Measurements from ENCODE around the gene TRIM66. TPM values are rescaled to one million over a fixed set of nuclear protein-coding genes. Genes with fewer than 3 reads are reported as not detected.
A peak's percentile ranks its signal among the peaks of the same experiment; 100 is the strongest.
"Not testable (repeated sequence)": the region's sequence is repeated elsewhere in the genome, so short reads cannot be mapped to it uniquely, and the experiment has no call there.

The TRIM66 gene
- total RNA-seq, 1 donor, result 5.6 TPM

DNA sequence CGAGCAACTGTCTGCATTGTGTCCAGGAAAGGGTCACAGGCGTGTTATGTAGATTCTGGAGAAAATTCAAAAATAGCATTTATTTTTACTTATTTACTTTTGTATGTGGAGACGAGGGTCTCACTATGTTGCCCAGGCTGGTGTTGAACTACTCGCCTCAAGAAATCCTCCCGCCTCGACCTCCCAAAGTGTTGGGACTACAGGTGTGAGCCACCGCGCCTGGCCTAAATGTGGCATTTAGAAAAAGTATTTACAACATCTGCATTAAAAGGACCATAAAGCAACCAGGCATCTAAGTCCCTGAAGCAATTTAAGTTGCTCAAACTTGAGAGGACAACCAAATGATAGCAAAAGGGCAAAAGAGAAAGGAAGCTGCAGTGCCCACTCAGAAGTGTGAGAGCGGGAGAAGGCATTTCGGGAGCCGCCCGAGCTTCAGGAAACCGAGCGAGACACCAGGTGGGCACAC lies 595 bp downstream of the TRIM66 start:
- peak overlapping the region; percentile 99 for H3K4me3 ChIP-seq (ENCODE audit: low read depth, low read length)
- TF ChIP-seq, protein P1, sequence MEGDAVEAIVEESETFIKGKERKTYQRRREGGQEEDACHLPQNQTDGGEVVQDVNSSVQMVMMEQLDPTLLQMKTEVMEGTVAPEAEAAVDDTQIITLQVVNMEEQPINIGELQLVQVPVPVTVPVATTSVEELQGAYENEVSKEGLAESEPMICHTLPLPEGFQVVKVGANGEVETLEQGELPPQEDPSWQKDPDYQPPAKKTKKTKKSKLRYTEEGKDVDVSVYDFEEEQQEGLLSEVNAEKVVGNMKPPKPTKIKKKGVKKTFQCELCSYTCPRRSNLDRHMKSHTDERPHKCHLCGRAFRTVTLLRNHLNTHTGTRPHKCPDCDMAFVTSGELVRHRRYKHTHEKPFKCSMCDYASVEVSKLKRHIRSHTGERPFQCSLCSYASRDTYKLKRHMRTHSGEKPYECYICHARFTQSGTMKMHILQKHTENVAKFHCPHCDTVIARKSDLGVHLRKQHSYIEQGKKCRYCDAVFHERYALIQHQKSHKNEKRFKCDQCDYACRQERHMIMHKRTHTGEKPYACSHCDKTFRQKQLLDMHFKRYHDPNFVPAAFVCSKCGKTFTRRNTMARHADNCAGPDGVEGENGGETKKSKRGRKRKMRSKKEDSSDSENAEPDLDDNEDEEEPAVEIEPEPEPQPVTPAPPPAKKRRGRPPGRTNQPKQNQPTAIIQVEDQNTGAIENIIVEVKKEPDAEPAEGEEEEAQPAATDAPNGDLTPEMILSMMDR (IDR thresholded peaks at IDR 0.05; ENCODE audit: insufficient read depth, low read length), result no peak
- no peak for DNase-seq (ENCODE audit: low read depth)

DNA sequence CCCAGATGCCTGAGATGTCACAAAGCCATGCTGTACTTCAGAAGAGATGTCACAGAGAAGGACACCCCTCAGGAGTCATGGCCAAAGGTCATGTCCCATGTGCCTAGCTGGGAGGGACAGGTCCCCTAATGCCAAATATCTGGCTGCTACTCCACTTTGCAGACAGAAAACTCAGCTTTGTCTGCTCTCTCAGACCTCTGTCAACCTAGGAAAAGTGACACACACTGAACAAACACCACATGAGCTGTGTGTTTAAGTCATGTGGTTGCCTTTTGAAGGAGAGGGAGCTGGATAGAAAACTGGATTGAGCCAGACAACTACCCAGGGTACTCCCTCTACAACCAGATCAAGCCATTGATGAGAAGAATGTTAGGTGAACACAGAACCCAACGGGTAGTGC lies 3.5 kb downstream of the TRIM66 start:
- TF ChIP-seq, protein P1 (IDR thresholded peaks at IDR 0.05; ENCODE audit: insufficient read depth, low read length), result no peak
- H3K4me3 ChIP-seq (ENCODE audit: low read depth, low read length), result no peak overlapping the region
- DNase-seq (ENCODE audit: low read depth), result no peak

DNA sequence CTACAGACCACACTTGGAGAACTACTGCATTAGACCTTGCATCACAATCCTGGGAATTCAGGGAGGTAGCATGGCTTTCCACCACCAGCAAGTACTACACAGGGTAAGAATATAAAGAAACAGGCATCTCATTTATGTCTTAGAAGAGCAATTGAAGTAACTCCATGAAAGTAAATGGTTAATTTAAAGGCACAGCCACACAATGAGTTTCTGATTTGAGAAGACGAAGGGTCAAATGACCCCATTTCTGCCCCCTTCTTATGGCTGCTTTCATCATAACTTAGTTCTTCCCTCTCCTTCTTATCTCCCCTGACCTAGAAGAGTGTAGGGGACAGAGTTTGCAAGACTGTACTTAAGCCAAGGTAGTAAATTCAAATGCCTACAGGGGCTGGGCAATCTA lies 6.0 kb downstream of the TRIM66 start:
- TF ChIP-seq, protein P1 (IDR thresholded peaks at IDR 0.05; ENCODE audit: insufficient read depth, low read length), result no peak

DNA sequence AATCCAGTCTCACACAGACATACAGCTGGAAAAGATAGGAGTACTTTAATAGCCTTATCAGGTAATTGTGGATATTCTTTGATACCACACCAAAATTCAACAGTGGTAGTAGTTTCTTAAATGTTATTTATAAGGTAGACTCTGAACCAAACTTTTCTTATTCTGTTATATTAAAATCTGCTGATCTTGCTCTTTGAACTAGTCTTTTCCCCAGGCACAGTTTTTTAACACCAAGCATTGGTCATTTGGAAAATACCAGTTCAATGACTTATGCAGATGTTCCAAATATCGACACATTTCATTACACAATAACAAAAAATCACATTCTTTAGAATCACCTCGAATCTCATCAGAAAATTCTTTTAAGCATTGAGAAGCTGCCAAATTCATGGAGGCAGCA lies 7.6 kb downstream of the TRIM66 start:
- no peak overlapping the region for H3K4me3 ChIP-seq (ENCODE audit: low read depth, low read length)
- DNase-seq (ENCODE audit: low read depth), result no peak
- TF ChIP-seq, protein P1 (IDR thresholded peaks at IDR 0.05; ENCODE audit: insufficient read depth, low read length), result no peak

More for the DNA sequence above, 6.0 kb downstream of the TRIM66 start:
- DNase-seq (ENCODE audit: low read depth), result no peak
- H3K4me3 ChIP-seq (ENCODE audit: low read depth, low read length), result no peak overlapping the region

DNA sequence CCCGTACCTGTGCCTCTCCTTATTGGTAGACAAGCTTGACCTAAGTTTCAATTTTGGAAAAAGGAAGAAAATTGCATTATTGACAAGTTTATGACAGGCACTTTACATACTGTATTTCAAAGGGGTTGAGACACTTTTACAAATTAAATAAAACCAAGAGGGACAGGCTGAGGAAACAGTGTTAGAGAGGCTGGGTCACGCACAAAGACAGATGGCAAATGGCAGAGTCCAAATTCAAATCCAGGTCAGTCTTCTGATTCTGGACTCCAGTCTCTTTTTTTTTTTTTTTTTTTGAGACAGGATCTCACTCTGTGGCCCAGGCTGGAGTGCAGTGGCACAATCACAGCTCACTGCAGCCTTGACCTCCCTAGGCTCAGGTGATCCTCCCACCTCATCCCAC lies 10.1 kb downstream of the TRIM66 start:
- TF ChIP-seq, protein P1 (IDR thresholded peaks at IDR 0.05; ENCODE audit: insufficient read depth, low read length), result no peak
- no peak for DNase-seq (ENCODE audit: low read depth)
- H3K4me3 ChIP-seq (ENCODE audit: low read depth, low read length), result no peak overlapping the region

DNA sequence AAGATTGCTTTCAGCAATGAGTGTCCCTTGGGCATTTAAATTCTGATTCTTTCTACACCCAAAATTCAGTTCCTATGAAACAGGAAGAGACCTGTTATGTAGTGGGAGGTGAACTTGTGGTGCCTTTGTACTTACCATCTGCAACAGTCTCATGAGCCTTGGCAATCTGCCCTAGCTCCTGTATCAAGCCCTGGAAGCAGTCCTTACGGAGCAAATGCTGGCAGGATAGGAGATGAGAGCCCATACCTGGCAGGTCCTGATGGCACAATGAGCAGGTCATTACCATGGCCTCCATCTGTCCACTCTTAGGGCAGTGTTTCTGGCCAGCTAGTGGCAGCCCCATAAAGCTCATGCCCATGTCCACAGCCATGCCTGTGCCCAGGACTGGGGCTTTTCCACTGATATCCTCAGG lies 10.8 kb downstream of the TRIM66 start:
- peak; percentile 92 for DNase-seq (ENCODE audit: low read depth)
- H3K4me3 ChIP-seq (ENCODE audit: low read depth, low read length), result no peak overlapping the region
- TF ChIP-seq, protein P1 (IDR thresholded peaks at IDR 0.05; ENCODE audit: insufficient read depth, low read length), result no peak

DNA sequence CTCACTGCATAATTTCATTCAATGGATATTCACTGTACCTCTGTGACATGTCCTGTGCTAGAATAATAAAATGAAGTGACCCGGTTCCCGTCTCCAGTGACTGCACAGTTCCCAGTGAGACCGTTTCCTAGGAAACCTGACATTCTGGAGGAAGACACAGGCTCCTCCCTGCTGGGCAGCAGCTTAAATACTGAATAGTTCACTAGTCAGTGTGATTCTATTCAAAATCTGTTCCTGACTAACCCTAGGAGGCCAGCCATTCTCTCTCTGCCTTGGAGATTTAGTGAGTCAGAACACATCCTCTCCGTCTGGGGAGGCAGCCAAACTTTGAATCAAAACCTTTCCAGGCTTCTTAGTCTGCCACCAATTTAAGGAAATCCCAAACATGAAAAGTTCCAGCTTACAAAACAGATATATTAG lies 11.3 kb downstream of the TRIM66 start:
- H3K4me3 ChIP-seq (ENCODE audit: low read depth, low read length), result peak overlapping the region; percentile 14
- peak; percentile 98 for DNase-seq (ENCODE audit: low read depth)
- TF ChIP-seq, protein P1 (IDR thresholded peaks at IDR 0.05; ENCODE audit: insufficient read depth, low read length), result no peak

DNA sequence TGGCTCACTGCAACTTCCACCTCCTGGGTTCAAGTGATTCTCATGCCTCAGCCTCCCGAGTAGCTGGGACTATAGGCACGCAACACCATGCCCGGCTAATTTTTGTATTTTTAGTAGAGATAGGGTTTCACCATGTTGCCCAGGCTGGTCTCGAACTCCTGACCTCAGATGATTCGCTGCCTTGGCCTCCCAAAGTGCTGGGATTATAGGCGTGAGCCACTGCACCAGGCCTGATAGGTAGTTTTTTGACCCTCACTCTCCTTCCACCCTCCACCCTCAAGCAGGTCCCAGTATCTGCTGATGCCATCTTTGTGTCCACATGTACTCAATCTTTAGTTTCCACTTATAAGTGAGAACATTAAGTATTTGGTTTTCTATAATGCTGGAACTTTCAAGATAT lies 12.4 kb downstream of the TRIM66 start:
- not testable (repeated sequence) for DNase-seq (ENCODE audit: low read depth); H3K4me3 ChIP-seq (ENCODE audit: low read depth, low read length)
